Ovary (tissue), 9 donors: ENCODE results near the gene CRISPLD2. TPM values are rescaled to one million over a fixed set of nuclear protein-coding genes. Genes with fewer than 3 reads are reported as not detected.

Source experiments
- DNase-seq, 5 donors: peaks; one replicate each; pipeline ENCODE4 v3.0.0-alpha.2; 2019 to 2020
- H3K27ac ChIP-seq, 2 donors: fragments of 200-600 bp; one replicate each; pipeline versions ENCODE4 v1.5.1 to v1.8.0; 2019 to 2022
- H3K27me3 ChIP-seq: fragments of 200-600 bp; one replicate; pipeline ENCODE4 v1.8.0; 2022
- H3K36me3 ChIP-seq: fragments of 200-600 bp; sonication (generic); one replicate; pipeline ENCODE4 v1.5.1; 2019
- H3K4me1 ChIP-seq: one replicate; pipeline ENCODE4 v1.8.1; 2013; ENCODE audit warnings: mild to moderate bottlenecking, moderate library complexity; ENCODE audit not compliant: insufficient read depth
- H3K4me3 ChIP-seq: fragments of 200-600 bp; sonication (generic); one replicate; pipeline ENCODE4 v1.5.1; 2017
- H3K9me3 ChIP-seq, 2 donors: fragments of 200-600 bp in 1 of 2; sonication (generic) in 1 of 2; one replicate each; pipeline versions ENCODE4 v1.5.1 to v1.8.1; 2013 to 2019; ENCODE audit warnings: mild to moderate bottlenecking in 1 of 2, moderate library complexity in 1 of 2
- EP300 ChIP-seq: sonication (generic); formaldehyde crosslinking; IDR thresholded peaks from one replicate; pipeline ENCODE4 v1.6.1; 2017; ENCODE audit warnings: antibody characterized with exemption
- POLR2A ChIP-seq: fragments of 450-650 bp; IDR thresholded peaks from one replicate; pipeline ENCODE4 v1.6.1; 2017; ENCODE audit warnings: antibody characterized with exemption, mild to moderate bottlenecking, moderate library complexity
- WGBS, 3 donors: extraction: QIAGEN DNeasy Blood & Tissue Kit in 1 of 3; methylation state at CpG; one replicate each; pipeline versions ENCODE4 v1.1.5 to v1.1.7; 2013 to 2017; 5-methylcytosine and 5-hydroxymethylcytosine counted together
- intact Hi-C, 4 donors: fragments of 100-400 bp; cut with DNase I; formaldehyde crosslinking; loops; one replicate each; pipeline versions ENCODE4 v1.11.0 to v1.15.1; 2022 to 2023
- polyA plus RNA-seq, 2 donors: library from polyadenylated mRNA; stranded (reverse); fragments of 200-250 nt in 1 of 2; fragments of 350-450 nt in 1 of 2; fragmentation: Illumina TruSeq in 1 of 2; extraction: RNeasy Lipid Tissue Mini Kit (QIAGEN cat#74804) in 1 of 2; gene quantifications; one replicate each; pipeline ENCODE4 v1.2.3, GENCODE V29; 2013 to 2014
- total RNA-seq, 7 donors: library from RNA; depleted of rRNA in 2 of 7; stranded (reverse); fragments of >200 nt in 2 of 7; fragmentation: NEBNext Ultra II Directional in 3 of 7; extraction: Animal tissue kit (Norgen Biotek cat#: 25700) in 3 of 7; gene quantifications; one replicate each; pipeline versions ENCODE4 v1.1.0 to v1.2.4, GENCODE V29; 2016 to 2023
- TF ChIP-seq, protein P1 (sequence below), 3 donors: fragments of 450-650 bp in 2 of 3; fragments of 200-600 bp in 1 of 3; IDR thresholded peaks; one replicate each; pipeline versions ENCODE4 v1.5.1 to v1.8.0; 2016 to 2022; ENCODE audit warnings: antibody characterized with exemption in 3 of 3, mild to moderate bottlenecking in 1 of 3
- donor health status: DM: no; HTN: no; CAD: no; lungs with moderate emphysema.
- donor health status: DM: no; HTN: no; CAD: no.
- donor health status: Bipolar disorder and iron deficiency.
- donor health status: DM: yes; HTN: yes; CAD: no.
- donor health status: DM: no; HTN: no; CAD: no.
- donor health status: DM: yes; HTN: yes; CAD: no.

The CRISPLD2 gene
- total and polyA plus RNA-seq, 9 donors, result 53.2 to 333 (median 111) TPM

DNA sequence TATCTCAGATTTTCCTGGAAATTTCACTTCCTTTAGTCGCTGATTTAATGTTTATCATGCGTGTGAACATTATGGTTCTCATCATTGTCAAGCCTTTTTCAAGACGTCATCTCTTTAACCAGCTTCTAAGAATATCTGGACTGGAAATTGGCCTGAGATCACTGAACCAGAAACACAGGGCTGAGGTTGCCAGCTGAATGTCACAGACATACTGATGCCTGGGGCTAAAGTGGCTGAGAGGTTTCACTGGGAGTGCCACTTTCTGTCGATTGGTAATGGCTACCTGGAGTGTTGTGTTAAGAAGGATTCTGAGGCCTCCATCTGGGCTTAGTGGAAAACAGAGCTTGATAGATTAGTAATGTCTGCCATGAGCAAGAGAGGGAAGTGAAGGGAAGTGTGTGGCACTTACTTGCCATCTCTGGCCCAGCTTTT lies 54.2 kb downstream of the CRISPLD2 start:
- Histone ChIP-seq H3K36me3 (no peaks in the 10 kb centered on the region), H3K27me3 (no peaks in the 10 kb centered on the region), H3K4me1 (no peaks in the 10 kb centered on the region), H3K27ac (no peak overlapping the region), H3K9me3 (no peaks in the 10 kb centered on the region), H3K4me3 (no peak overlapping the region)
- intact Hi-C loops, result no loop called here
- 55 to 86% (median 70%) methylated on average over 4 of the region's 4 CpGs for WGBS, 3 donors
- DNase-seq, result no peak
- TF ChIP-seq EP300, result no peak
- no peak for TF ChIP-seq POLR2A
- TF ChIP-seq, protein P1, sequence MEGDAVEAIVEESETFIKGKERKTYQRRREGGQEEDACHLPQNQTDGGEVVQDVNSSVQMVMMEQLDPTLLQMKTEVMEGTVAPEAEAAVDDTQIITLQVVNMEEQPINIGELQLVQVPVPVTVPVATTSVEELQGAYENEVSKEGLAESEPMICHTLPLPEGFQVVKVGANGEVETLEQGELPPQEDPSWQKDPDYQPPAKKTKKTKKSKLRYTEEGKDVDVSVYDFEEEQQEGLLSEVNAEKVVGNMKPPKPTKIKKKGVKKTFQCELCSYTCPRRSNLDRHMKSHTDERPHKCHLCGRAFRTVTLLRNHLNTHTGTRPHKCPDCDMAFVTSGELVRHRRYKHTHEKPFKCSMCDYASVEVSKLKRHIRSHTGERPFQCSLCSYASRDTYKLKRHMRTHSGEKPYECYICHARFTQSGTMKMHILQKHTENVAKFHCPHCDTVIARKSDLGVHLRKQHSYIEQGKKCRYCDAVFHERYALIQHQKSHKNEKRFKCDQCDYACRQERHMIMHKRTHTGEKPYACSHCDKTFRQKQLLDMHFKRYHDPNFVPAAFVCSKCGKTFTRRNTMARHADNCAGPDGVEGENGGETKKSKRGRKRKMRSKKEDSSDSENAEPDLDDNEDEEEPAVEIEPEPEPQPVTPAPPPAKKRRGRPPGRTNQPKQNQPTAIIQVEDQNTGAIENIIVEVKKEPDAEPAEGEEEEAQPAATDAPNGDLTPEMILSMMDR (IDR thresholded peaks at IDR 0.05), result no peak

DNA sequence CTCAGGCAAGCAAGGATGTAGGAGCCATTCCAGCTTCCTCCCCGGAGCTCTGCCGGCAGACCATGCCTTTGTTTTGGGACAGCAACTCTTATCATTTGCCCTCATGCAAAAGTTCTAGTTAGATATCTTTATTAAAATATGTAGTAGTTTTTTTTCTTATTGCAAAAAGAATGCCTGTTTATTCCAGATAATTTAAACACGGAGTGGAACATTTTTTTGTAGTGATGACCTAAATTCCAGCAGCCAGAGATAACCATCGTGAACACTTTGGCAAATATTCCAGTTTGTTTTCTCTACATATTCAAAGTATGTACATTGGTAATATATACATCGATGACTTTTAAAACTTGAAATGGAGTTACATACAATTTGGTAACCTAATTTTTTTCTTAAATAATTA lies 54.8 kb downstream of the CRISPLD2 start:
- TF ChIP-seq, protein P1 (IDR thresholded peaks at IDR 0.05), result no peak
- no peaks in the 10 kb centered on the region for H3K9me3 ChIP-seq
- DNase-seq, result no peak
- no peaks in the 10 kb centered on the region for H3K36me3 ChIP-seq
- no peaks in the 10 kb centered on the region for H3K4me1 ChIP-seq
- no peak overlapping the region for H3K27ac ChIP-seq
- no peaks in the 10 kb centered on the region for H3K27me3 ChIP-seq
- H3K4me3 ChIP-seq, result no peak overlapping the region
- WGBS, 3 donors, result 26 to 31% (median 28%) methylated on average over 5 of the region's 5 CpGs
- intact Hi-C loops, result no loop called here

GRCh38 chr16:84874983-84875382 lies 55.2 kb downstream of the CRISPLD2 start:
- no peak for DNase-seq
- no peaks in the 10 kb centered on the region for H3K9me3 ChIP-seq
- H3K4me3 ChIP-seq, result no peak overlapping the region
- H3K27me3 ChIP-seq, result no peaks in the 10 kb centered on the region
- H3K36me3 ChIP-seq, result no peaks in the 10 kb centered on the region
- no peak for TF ChIP-seq POLR2A
- TF ChIP-seq, protein P1 (IDR thresholded peaks at IDR 0.05), result no peak
- no peak for TF ChIP-seq EP300
- intact Hi-C loops, result no loop called here
- no peak overlapping the region for H3K27ac ChIP-seq
- 67 to 71% (median 69%) methylated on average over 3 of the region's 3 CpGs for WGBS, 3 donors
- no peaks in the 10 kb centered on the region for H3K4me1 ChIP-seq

GRCh38 chr16:84875846-84876245 lies 56.1 kb downstream of the CRISPLD2 start:
- intact Hi-C loops, result no loop called here
- Histone ChIP-seq H3K4me3 (no peak overlapping the region), H3K4me1 (no peaks in the 10 kb centered on the region), H3K36me3 (no peaks in the 10 kb centered on the region), H3K9me3 (no peaks in the 10 kb centered on the region), H3K27ac (no peak overlapping the region), H3K27me3 (no peaks in the 10 kb centered on the region)
- 92 to 97% (median 97%) methylated on average over 6 of the region's 6 CpGs for WGBS, 3 donors
- no peak for DNase-seq
- TF ChIP-seq POLR2A, result no peak
- TF ChIP-seq EP300, result no peak
- TF ChIP-seq, protein P1 (IDR thresholded peaks at IDR 0.05), result no peak
